Smooth muscle cell (in vitro differentiated cells): ENCODE measurements around the gene LIPC. TPM values are rescaled to one million over a fixed set of nuclear protein-coding genes. Genes with fewer than 3 reads are reported as not detected.

Experiments used
- DNase-seq: peaks from one replicate; lab custom pipeline; 2025; ENCODE audit not compliant: unreplicated experiment; lab: John Stamatoyannopoulos, UW
- H2AFZ ChIP-seq: fragments of 200-600 bp; sonication (generic); 2 replicates; pipeline ENCODE4 v1.6.0; 2016; ENCODE audit warnings: antibody characterized with exemption, low read depth, mild to moderate bottlenecking
- H3F3A ChIP-seq: fragments of 200-600 bp; sonication (generic); 2 replicates; pipeline ENCODE4 v1.6.0; 2017; ENCODE audit warnings: antibody characterized with exemption, low read depth
- H3K27ac ChIP-seq: fragments of 200-600 bp; sonication (generic); 2 replicates; pipeline ENCODE4 v1.5.1; 2016; ENCODE audit warnings: low read depth, mild to moderate bottlenecking
- H3K27me3 ChIP-seq: fragments of 200-600 bp; sonication (generic); 2 replicates; pipeline ENCODE4 v1.6.1; 2016; ENCODE audit warnings: low read depth, mild to moderate bottlenecking
- H3K36me3 ChIP-seq: fragments of 200-600 bp; sonication (generic); 2 replicates; pipeline ENCODE4 v1.5.1; 2016; ENCODE audit warnings: low read depth
- H3K4me1 ChIP-seq: fragments of 200-600 bp; sonication (generic); 2 replicates; pipeline ENCODE4 v1.5.1; 2016; ENCODE audit warnings: low read depth
- H3K4me2 ChIP-seq: fragments of 200-600 bp; sonication (generic); 2 replicates; pipeline ENCODE4 v1.6.0; 2016; ENCODE audit warnings: mild to moderate bottlenecking
- H3K4me3 ChIP-seq: fragments of 200-600 bp; sonication (generic); 2 replicates; pipeline ENCODE4 v1.5.1; 2016; ENCODE audit warnings: mild to moderate bottlenecking
- H3K79me2 ChIP-seq: fragments of 200-600 bp; sonication (generic); 2 replicates; pipeline ENCODE4 v1.6.0; 2016; ENCODE audit warnings: low read depth, mild to moderate bottlenecking
- H3K9ac ChIP-seq: fragments of 200-600 bp; sonication (generic); 2 replicates; pipeline ENCODE4 v1.6.0; 2016; ENCODE audit warnings: low read depth
- H3K9me3 ChIP-seq: fragments of 200-600 bp; sonication (generic); replicated peaks from 2 replicates; pipeline ENCODE4 v1.5.1; 2016; ENCODE audit warnings: low read depth
- H4K20me1 ChIP-seq: fragments of 200-600 bp; sonication (generic); 2 replicates; pipeline ENCODE4 v1.6.0; 2016; ENCODE audit warnings: low read depth
- WGBS: methylation state at CpG from one replicate; pipeline ENCODE4 v1.1.7; 2016; ENCODE audit warnings: low lambda C conversion rate; 5-methylcytosine and 5-hydroxymethylcytosine counted together
- polyA plus RNA-seq: library from polyadenylated mRNA; unstranded; fragments of >200 nt; fragmentation: Nextera tagmentation; extraction: Ambion mirVana; gene quantifications from 2 replicates; pipeline ENCODE4 v1.2.1, GENCODE V29; 2016
- total RNA-seq: library from RNA; depleted of rRNA; stranded (reverse); fragments of >200 nt; gene quantifications from 2 replicates; pipeline ENCODE4 v1.2.3, GENCODE V29; 2014
- TF ChIP-seq, protein P1 (sequence below): fragments of 200-600 bp; sonication (generic); IDR thresholded peaks from 2 replicates; pipeline ENCODE4 v1.5.1; 2017; ENCODE audit warnings: borderline replicate concordance, mild to moderate bottlenecking, antibody characterized with exemption; ENCODE audit not compliant: insufficient read depth, poor library complexity, severe bottlenecking

LIPC gene
- total and polyA plus RNA-seq, 2 experiments from 2014 or later: not detected

DNA sequence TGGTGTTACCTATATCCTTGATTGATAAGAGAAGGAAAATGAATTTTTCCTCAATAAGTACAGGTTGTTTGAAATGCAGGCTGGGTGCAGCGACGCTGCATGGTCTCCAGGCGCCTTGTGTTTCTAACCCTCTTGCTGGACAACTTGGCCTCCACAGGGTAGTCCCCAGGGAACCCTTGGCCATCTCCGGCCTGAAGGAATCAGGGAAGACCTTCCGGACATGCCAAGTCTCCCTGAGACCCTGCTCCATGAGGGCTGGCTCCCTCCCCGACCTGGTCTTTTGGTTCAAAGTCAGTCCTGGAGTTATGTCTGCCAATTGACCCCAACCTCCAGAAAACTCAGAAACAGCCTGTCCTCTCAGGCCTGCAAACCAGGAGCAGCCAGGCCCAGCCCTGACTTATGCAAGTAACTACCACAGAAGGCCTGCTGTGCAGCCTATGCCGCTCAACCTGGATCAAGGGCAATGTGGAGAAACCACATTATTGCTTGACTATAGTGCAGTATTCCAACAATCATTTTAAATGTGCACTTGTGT is 98.3 kb downstream of the LIPC start:
- Histone ChIP-seq H4K20me1 (no peaks in the 10 kb centered on the region), H3K36me3 (no peaks in the 10 kb centered on the region), H3K27me3 (no peaks in the 10 kb centered on the region), H3K4me3 (no peak overlapping the region), H3K79me2 (no peaks in the 10 kb centered on the region), H2AFZ (no peak overlapping the region), H3F3A (no peaks in the 10 kb centered on the region), H3K27ac (no peak overlapping the region), H3K4me1 (no peaks in the 10 kb centered on the region), H3K4me2 (no peak overlapping the region), H3K9ac (no peak overlapping the region), H3K9me3 (no peaks in the 10 kb centered on the region)
- WGBS: 93% methylated on average over 7 of the region's 7 CpGs
- TF ChIP-seq, protein P1, sequence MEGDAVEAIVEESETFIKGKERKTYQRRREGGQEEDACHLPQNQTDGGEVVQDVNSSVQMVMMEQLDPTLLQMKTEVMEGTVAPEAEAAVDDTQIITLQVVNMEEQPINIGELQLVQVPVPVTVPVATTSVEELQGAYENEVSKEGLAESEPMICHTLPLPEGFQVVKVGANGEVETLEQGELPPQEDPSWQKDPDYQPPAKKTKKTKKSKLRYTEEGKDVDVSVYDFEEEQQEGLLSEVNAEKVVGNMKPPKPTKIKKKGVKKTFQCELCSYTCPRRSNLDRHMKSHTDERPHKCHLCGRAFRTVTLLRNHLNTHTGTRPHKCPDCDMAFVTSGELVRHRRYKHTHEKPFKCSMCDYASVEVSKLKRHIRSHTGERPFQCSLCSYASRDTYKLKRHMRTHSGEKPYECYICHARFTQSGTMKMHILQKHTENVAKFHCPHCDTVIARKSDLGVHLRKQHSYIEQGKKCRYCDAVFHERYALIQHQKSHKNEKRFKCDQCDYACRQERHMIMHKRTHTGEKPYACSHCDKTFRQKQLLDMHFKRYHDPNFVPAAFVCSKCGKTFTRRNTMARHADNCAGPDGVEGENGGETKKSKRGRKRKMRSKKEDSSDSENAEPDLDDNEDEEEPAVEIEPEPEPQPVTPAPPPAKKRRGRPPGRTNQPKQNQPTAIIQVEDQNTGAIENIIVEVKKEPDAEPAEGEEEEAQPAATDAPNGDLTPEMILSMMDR: no peak
- no peak for DNase-seq

DNA sequence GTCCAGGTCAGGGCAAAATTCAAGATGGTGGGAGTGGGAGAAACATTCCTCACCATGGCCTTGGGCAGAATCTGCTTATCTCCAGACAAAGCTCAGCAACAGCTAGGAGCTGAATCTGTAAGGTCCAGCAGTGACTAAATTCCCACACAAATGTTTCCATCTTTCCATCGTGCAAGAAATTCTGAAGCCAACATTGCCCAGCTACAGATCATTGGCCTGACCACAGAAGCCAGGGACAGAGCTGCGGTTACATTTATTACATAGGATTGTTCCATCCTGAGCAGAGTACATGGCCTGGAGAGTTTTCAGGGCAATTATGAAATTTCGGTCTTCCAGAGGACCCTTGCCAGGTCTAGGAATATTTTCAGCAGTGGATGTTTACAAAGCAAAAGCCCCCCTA is 100.3 kb downstream of the LIPC start:
- Histone ChIP-seq H3K27ac (no peak overlapping the region), H3K36me3 (no peaks in the 10 kb centered on the region), H3K4me3 (no peak overlapping the region), H3K4me1 (no peaks in the 10 kb centered on the region), H3K79me2 (no peaks in the 10 kb centered on the region), H2AFZ (no peak overlapping the region), H4K20me1 (no peaks in the 10 kb centered on the region), H3K4me2 (no peak overlapping the region), H3K9ac (no peak overlapping the region), H3K9me3 (no peaks in the 10 kb centered on the region), H3F3A (no peaks in the 10 kb centered on the region), H3K27me3 (no peaks in the 10 kb centered on the region)
- 51% methylated on average over 3 of the region's 3 CpGs for WGBS
- TF ChIP-seq, protein P1: no peak
- DNase-seq: no peak

DNA sequence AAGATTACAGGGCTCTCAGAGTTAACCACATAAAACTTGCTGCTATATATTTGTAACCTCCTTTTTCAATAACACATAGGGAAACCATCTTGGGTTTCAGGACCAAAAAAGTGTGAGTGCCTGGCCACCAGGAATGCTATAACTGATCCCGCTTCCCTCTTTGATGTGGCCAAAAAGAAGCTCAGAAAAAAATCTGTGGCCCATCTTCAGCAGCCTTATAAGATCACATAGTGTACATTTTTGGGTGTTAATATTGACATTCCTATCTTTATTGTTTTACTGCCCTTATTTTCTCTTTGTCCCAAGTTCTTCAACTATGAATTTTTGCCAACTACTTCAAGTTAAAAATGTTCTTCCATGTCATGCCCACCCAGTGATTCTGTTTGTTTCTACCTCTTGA is 102.8 kb downstream of the LIPC start:
- no peaks in the 10 kb centered on the region for H3K79me2 ChIP-seq
- no peak for DNase-seq
- no peak overlapping the region for H3K4me2 ChIP-seq
- no peaks in the 10 kb centered on the region for H3K4me1 ChIP-seq
- no peak overlapping the region for H3K9ac ChIP-seq
- TF ChIP-seq, protein P1: no peak
- 63% methylated on average over 1 of the region's 1 CpG for WGBS
- H3K4me3 ChIP-seq: no peak overlapping the region
- no peaks in the 10 kb centered on the region for H4K20me1 ChIP-seq
- H3K36me3 ChIP-seq: no peaks in the 10 kb centered on the region
- H3F3A ChIP-seq: no peaks in the 10 kb centered on the region
- H3K27ac ChIP-seq: no peak overlapping the region
- no peaks in the 10 kb centered on the region for H3K27me3 ChIP-seq
- H2AFZ ChIP-seq: no peak overlapping the region
- H3K9me3 ChIP-seq: no peaks in the 10 kb centered on the region

DNA sequence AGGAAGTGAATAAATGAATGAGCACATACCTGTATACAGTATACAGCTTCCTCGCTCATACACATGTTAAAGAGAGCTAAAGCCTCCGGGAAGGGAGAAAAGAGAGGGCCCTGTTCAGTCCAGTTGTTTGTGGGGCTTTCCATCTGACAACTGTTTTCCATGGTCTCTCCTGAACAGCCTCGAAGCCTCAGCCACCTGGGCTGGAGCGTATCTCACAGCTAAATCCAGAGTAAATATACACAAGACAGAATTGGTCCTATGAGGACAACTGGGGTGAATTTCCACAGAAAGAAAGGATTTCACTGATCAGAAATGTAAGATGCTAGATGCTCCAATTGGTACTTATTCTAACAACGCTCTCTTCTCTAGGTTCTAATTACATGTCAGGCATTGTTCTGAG is 103.5 kb downstream of the LIPC start:
- H3F3A ChIP-seq: no peaks in the 10 kb centered on the region
- no peak overlapping the region for H3K27ac ChIP-seq
- H3K9ac ChIP-seq: no peak overlapping the region
- 92% methylated on average over 5 of the region's 5 CpGs for WGBS
- H3K4me1 ChIP-seq: no peaks in the 10 kb centered on the region
- TF ChIP-seq, protein P1: no peak
- no peaks in the 10 kb centered on the region for H3K79me2 ChIP-seq
- H3K9me3 ChIP-seq: no peaks in the 10 kb centered on the region
- no peak for DNase-seq
- no peaks in the 10 kb centered on the region for H4K20me1 ChIP-seq
- no peaks in the 10 kb centered on the region for H3K36me3 ChIP-seq
- no peaks in the 10 kb centered on the region for H3K27me3 ChIP-seq
- H3K4me2 ChIP-seq: no peak overlapping the region
- H3K4me3 ChIP-seq: no peak overlapping the region
- no peak overlapping the region for H2AFZ ChIP-seq
